IPS-NIHi7 (cell line): ENCODE data around the gene CENPS.
"Not testable (repeated sequence)": the region's sequence is repeated elsewhere in the genome, so short reads cannot be mapped to it uniquely, and the experiment has no call there.

ENCODE experiments used
- DNase-seq: peaks from one replicate; pipeline ENCODE4 v3.0.0; 2012; ENCODE audit warnings: mixed read lengths; ENCODE audit errors: extremely low spot score

CENPS gene

DNA sequence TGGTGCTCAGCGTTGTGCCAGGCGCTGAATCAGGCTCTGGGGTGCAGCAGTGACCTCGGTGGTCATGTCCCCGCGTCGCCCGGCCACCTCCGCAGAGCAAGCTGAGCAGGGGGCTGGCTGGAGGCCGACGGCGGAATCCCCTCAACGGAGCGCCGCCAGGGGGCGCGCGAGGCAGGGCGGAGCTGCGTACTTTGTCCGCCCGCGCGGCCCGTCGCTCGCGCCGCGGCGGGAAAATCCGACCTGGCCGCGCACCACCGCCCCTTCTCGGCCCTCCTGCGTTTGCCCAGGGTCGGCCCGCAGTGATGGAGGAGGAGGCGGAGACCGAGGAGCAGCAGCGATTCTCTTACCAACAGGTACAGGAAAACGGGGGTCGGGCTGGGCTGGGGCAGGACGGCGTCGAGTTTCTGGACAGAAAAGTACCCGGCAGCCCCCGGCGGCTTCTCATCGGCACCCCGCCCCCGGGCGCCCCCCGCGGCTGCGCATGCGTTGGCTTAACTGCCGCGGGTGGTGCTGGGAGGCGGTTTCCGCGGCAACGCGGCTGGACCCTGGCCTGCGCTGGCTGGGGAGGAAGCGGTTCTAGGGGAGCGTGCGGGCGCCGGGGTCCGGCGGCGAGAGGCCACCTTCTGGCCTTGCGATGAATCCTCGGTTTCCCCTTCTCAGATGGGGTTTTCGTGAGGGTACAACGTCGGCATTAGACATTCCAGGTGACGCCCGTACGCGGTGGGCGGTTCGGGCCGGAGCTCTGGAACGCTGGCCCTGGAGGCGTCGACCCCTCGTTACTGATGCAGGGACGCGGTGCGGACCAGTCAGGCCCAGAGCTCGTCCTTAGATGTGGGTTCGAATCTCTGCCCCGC, at the start of gene CENPS:
CENPS (plus strand) TSS at position 218 of the 854 bp plus-strand sequence; CDS start at position 303, 85 bp downstream.
- DNase-seq, result peak; percentile 97

DNA sequence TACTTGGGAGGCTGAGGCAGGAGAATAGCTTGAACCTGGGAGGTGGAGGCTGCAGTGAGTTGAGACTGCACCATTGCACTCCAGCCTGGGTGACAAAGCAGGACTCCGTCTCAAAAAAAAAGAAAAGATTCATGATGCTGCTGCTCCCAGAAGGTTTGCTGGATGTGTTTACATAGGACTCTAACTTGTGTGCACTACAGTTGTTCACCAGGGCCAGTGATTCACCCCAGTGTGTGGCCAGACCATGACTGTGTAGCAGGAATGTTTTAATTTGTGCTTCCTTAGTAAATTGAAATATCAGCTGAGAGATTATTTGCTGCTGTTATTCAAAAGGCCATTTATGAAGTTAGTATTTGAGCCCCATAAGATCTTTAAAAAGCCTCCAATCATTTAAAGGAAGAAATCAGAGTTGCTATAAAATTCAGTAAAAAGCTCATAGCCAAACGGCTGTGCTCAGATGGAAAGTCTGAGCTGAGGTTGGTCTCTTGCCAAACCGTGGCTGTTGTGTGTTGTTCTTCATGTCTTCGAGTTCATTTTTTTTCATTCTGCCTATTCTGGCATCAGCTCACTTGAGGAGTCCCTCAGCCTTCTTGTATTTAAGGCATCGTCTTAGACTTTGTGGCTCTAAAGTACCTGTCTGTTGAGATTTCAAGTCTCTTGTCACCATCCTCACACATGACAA, 49.5 kb upstream of the CENPS start:
- no peak for DNase-seq

DNA sequence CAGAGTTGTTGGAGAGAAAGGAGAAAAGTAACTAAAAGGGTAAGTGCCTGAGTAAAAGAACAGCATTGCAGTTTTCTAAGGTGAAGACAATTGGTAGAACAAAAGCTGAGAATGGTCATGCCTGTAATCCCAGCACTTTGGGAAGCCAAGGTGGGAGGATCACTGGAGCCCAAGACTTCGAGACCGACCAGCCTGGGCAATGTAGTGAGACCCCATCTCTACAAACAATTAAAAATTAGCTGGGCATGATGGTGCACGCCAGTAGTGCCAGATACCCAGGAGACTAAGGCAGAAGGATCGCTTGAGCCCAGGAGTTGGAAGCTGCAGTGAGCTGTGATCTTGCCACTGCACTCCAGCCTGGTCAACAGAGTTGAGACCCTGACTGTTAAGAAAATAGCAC, 46.6 kb upstream of the CENPS start:
- DNase-seq, result no peak

DNA sequence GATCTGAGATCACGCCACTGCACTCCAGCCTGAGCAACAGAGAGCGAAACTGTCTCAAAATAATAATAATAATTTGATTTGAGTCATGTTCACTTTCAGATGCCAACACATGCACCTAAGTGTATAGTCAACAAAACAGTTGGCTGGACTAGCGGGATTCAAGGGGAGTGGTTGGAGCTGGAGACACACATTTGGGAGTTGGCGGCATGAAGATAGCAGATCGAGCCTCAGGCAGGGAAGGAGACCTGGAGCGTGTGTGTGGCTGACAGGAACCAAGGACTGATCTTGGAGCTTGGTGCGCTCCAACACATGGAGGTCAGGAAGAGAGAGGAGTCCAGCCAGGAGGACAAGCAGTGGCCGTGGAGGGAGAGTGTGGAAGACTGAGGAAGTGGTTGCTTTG, 46.0 kb upstream of the CENPS start:
- DNase-seq, result no peak

DNA sequence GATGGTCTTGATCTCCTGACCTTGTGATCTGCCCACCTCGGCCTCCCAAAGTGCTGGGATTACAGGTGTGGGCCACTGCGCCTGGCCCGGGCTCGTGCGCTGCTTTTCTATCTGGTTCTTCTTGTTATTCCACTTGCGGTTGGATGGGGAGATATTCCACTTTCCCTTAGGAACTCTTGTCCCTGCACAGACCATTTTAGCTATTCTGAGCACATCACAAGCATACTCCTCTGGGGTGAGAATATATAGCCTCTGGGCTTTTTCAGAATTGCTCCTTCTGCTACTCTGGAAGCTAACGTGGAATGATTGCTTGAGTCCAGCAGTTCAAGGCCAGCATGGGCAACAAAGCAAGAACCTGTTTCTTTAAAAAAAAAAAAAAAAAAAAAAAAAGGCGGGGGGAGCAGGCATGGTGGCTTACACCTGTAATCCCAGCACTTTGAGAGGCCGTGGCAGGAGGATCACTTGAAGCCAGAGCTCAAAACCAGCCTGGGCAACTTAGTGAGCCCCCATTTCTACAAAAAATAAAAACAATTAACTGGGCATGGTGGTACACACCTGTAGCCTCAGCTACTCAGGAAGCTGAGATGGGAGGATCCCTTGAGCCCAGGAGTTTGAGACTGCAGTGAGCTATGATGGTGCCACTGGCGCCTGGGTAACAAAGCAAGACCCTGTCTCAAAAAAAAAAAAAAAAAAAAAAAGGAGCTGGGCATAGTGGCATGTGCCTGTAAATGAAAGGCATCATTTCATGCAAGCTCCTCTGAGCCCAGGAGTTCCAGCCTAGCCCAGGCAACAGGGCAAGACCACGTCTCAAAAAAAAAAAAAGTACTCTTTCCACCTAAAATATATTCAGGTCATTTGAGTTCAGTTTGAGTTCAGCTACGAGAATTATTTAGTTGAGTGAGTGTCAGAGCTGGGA, 43.2 kb upstream of the CENPS start:
- no peak for DNase-seq

DNA sequence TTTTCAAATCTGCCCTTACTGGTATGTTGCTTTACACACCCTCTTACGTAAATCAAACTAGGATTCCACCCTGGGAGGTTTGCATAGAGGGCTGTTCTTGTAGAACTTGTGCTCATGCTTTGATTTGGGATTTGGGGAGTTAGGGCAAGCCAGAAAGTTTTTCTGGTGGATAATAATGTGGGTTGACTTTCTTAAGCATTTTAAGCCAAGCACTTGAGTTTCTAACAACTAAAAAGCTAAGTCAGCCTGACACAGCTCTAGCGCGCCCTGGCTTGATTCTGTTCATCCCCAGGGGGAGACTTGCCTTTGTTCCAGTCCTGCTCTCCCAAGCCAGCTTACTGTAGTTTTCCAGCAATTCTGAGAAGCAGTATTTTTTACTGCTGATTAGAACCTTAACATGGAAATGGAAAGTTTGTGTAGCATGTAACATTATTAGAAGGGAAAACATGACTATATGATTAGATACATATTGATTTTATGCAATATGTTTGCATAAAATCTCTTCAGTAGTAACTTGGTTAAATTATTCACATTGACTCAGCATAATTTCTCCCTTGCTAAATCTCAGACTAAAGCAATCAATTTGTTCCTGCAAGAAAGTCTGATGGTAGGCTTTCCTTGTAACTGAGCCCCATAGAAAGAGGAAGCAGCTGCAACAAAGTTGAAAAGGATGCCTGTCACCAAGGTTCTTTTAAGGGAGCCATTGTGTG, 42.4 kb upstream of the CENPS start:
- DNase-seq, result peak; percentile 37

DNA sequence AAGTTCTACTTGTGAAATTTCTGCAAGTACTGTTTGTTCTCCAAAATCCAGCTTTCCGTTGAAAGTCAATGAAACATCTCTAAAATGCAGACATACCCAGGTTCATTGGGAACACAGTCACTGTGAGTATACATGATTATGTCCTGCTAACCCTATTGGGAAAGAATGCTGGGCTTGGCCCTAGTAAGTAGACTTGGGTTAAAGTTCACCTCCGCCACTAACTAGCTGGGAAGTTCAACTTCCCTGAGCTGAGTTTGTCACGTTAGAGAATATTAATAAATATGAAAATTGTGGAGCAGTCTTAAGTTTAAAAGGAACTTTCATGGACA, 41.9 kb upstream of the CENPS start:
- DNase-seq, result no peak

DNA sequence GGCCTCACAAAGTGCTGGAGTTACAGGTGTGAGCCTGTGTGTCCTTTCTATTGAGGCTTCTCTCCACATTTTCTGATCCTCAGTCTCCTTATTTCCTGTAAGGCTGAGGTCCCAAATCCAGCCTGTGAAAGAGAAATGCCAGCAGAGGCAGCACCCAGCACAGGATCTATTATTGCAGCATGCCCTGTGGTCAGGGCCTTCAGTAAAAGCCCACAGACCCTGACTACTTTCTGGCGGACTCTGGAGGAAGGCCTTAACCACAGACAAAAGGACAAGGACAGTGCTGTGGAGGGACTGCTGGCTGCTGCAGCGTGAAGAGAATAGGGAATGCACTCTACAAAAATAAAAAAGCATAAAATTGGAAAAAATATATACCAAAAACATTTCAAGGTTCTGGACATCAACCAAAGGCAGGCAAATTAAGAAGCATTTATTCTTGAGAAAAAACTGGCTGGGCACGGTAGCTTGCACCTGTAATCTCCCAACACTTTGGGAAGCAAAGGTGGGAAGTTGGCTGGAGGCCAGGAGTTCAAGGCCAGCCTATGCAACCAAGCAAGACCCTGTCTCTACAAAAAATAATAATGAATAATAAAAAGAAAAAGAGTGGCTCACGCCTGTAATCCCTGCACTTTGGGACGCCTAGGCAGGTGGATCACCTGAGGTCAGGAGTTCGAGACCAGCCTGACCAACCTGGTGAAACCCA, 40.8 kb upstream of the CENPS start:
- DNase-seq, result no peak

DNA sequence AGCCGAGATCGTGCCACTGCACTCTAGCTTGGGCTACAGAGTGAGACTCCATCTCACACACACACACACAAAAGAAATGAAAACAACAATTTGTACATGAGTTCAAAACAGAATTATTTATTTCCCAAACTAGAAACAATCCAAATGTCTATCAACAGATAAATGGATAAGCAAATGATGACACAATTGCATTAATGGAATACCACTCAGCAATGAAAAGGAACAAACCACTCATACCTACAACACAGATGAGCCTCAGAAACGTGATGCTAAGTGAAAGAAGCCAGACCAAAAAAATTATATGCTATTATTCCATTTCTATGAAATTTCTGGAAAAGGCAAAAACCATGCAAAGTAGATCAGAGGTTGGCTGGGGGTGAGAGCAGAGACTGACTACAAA, 33.4 kb upstream of the CENPS start:
- DNase-seq, result no peak

DNA sequence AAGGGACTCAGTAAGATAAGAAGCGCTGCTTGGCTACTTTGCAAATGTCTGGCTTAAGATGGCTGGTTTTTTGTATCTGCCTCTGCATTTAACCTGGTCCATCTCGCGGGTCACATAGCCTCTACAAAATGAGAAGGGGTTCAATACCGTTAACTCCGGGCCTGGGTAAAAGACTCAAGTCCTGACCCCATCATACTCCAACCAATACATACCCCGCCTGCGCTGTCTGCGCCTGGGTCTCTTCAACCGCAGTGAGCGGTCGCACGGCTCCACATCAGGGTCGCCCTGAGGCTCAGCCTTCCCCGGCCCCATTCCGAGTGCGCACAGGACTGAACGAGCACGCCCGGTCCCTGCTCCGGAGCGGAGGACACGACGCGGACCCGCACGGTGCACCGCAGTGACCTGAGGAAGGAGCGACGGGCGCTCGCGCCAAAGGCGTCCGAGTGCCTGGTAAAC, 31.9 kb upstream of the CENPS start:
- DNase-seq, result no peak

DNA sequence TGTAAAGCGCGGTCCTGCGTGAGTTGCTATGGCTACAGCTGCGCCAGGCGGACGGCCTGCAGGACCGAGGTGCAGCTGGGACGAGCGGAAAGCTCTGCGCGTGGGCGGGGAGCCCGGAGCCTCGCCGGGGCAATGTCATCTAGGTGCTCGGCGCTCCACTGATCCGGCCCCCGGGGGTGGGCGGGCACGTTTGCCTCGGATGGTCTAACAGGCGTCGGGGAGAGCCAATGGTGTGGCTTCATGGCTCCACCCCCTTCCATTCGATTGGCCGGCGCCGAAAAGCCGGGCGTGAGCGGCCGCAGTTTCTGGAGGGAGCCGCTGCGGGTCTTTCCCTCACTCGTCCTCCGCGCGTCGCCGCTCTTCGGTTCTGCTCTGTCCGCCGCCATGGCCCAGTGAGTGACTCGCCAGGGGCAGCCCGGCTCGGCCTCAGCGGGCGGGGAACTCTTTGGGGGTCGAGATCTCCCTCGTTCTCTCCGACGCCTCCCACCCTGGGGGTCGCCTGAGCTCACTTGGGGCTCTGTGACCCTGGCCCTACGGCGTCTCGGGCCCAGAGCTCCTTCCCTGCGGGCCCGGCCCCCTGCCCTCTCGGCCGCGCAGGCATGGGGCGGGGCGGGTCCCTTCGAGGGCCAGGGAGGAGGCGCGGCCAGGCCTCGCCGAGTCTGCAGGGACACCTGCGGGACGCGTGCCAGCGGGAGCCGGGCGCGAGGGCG, 31.3 kb upstream of the CENPS start, which contains the start of gene PGD:
PGD (plus strand) TSS at position 331 of the 710 bp plus-strand sequence; CDS start at position 385, 54 bp downstream.
- peak; percentile 100 for DNase-seq

DNA sequence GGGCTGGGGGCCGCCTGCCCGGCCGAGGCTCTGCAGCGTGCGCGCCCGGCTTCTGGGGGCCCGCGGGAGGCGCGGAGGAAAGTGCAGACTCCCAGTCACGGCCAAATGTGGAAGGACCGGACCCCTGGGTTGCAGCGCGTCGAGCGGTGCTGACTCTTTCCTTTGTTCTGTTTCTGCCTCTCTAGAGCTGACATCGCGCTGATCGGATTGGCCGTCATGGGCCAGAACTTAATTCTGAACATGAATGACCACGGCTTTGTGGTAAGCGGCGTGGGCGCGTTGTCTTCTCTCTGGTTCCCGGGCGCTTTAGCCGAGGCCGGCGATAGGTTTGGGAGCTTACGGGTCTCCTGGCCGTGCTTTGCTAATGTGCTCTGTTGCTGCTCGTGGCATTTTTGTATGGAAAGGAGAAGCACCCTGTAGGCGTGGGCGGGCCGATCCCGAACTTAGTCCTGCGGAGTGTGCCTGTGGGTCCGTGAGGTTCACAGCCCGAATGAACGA, 30.7 kb upstream of the CENPS start:
- DNase-seq, result peak; percentile 24

DNA sequence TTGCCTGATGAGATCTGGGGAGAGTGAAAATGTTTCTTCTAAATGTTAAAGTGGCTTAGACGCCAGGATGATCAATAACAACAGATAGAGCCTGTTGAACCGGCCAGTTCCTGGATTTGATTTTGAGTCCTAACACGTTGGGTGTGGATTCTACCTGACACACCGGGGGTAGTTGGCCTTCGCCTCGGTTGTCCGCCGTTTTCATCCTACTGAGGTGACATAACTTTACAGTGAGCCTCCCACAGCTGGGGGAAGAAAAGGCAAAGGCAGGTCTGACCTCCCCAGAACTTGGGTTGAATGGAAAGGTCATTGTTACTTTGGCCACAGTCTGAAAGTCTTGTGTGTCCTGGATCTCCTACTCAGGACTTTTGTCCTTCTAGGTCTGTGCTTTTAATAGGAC, 30.2 kb upstream of the CENPS start:
- no peak for DNase-seq

DNA sequence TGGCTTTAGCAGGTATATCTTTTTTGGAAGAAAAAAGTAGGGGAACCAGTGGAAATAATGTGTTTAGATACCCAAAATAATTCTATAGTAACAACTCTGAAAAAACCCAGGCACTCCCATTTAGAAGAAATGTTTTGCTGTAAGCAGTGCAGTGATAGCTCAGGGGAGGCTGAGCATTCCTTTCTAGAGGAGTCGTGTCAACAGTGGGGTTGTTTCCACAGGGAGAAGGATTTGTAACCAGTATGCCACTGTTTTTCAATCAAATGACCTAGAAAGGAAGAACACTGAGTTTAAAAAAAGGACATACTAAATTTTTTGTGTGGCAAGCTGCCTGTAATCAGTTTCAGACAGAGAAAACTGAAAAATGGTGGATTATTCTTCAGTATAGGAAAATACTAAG, 29.0 kb upstream of the CENPS start:
- DNase-seq, result no peak

DNA sequence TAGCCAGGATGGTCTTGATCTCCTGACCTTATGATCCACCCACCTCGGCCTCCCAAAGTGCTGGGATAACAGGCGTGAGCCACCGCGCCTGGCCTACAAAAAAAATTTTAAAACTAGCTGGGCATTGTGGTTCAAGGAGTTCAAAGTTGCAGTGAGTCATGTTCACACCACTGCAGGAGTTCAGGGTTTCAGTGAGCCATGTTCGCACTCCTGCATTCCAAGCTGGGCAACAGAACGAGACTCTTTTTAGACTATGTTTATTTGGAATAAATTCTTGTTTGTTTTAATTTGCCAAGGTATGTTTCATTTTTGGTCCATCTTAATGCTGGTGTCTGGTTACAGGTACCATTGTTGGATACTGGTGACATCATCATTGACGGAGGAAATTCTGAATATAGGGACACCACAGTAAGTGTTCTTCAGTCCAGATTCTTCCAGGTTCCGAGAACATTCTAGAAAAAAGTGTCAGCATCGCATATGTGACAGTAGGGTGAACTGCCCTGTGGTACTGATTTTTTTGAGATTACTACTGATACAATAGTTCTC, 27.4 kb upstream of the CENPS start:
- DNase-seq, result no peak

DNA sequence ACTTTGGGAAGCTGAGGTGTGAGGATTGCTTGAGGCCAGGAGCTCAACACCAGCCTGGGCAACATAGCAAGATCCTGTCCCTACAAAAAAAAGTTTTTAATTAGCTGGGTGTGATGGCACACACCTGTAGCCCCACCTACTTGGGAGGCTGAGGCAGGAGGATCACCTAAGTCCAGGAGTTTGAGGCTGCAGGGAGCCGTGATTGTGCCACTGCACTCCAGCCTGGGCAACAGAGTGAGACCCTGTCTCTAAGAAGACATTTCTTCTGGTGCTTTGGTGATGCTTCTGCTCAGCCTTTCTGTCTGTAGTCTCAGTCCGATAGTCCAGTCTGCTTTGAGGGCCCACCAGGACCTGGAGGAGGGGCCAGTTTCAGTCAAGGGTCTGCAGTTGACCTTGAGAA, 23.0 kb upstream of the CENPS start:
- DNase-seq, result no peak

DNA sequence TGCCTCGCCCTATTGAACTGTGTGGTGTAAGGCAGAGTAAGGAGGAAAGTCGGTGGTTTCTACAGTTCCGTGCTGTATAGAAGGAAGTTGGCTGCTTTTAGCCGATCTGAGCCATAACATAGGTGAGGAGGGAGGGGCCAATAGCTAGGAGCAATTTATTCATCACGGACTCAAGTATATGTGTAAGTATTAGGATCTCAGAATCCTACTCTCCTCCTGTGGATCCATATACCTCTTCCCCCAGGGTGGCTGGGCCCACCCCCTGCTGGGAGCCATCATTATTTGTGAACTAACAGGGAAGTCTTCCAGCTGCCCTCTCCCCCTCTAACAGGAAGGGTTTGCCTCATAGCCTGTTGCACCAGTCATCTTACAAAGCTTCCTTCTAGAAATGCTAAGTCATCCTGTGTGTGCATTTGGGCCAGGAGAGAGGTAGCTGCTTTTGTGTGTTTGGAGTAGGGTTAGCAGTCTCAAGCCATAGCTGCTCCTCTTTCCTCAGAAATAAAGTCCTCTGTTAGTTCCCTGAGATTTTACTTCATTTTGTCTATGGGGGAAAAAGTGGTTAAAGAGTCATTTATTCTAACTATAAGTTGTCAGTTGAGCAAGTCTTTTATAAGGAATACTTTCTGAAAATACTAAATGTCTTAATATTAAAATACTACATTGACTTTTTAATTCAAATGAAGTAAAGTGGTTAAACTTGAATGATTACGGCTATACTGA, 14.9 kb upstream of the CENPS start:
- DNase-seq, result no peak

DNA sequence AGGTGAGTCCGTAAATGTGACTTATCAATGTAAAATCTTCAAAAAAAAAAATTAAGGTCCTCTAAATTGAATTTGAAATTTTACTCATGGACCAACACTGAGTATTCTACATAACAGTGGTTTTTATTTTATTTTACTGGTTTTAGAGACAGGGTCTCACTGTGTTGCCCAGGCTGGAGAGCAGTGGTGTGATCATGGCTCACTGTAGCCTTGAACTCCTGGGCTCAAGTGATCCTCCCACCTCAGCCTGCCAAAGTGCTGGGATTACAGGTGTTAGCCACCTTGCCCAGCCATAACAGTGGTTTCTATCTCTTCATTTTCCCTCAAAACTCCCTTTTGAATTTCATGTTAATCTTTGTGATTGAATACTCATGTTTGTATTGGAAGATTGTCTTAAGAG, 14.3 kb upstream of the CENPS start:
- DNase-seq, result not testable (repeated sequence)

DNA sequence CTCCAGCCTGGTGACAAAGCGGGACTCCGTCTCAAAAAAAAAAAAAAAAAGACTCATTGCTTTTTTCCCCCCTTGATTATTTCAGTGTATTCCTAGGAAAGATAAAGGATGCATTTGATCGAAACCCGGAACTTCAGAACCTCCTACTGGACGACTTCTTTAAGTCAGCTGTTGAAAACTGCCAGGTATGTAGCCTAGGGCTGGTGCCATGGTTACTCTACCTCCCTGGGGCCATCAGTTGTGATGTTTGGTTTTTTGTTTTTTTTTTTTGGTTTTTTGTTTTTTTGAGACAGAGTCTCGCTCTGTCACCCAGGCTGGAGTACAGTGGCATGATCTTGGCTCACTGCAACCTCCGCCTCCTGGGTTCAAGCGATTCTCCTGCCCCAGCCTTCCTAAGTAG, 11.5 kb upstream of the CENPS start:
- DNase-seq, result not testable (repeated sequence)
